ENCODE data around the gene DTX1. TPM values are rescaled to one million over a fixed set of nuclear protein-coding genes. Genes with fewer than 3 reads are reported as not detected.
A peak's percentile ranks its signal among the peaks of the same experiment; 100 is the strongest.
"Not testable (repeated sequence)": the region's sequence is repeated elsewhere in the genome, so short reads cannot be mapped to it uniquely, and the experiment has no call there.

Gene DTX1
- total RNA-seq, 1 experiment from 2014 or later, result 2.5 TPM

DNA sequence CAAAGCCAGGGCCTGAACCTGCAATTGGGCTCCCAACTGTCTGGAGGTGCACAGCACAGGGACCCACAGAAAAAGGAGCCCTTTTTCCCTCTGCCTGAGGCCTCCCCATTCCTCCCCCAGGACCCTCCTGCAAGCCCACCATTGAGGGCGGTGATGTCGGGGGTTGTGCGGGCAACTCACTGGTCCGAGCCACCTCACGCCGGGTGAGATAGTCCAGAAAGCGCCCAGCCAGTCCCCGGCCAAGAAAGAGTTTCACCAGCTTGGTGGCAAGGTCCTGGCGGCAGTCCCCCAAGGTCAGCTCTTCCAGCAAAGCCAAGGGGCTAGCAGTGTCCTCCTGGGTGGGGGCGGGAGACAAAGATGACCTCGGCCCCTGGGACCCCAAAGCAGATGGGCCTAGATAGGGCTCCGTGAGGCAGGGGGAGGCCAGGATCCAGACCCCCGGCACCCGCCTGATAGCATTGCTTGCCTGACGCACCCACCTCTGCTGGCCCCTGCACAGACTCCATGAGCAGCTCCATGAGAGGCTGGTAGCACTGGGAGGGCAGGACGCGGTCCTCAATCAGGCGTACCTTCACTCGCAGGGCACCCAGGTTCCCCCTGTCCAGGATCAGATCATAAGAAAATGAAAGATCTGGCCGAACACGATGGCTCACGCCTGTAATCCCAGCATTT is 59.1 kb downstream of the DTX1 start:
- no peaks in the 10 kb centered on the region; the same call in 1 of the 2 replicates for H3K27me3 ChIP-seq (ENCODE audit: control insufficient read depth, insufficient read depth, low read length)
- no peaks in the 10 kb centered on the region for H3K36me3 ChIP-seq (replicated peaks; ENCODE audit: control insufficient read depth, insufficient read depth, low read length)
- H3K4me3 ChIP-seq (ENCODE audit: insufficient read depth, low read depth, low read length), result no peak overlapping the region
- DNase-seq, result no peak

GRCh38 chr12:113116875-113117274 is 60.3 kb downstream of the DTX1 start:
- Histone ChIP-seq H3K36me3 (replicated peaks; ENCODE audit: control insufficient read depth, insufficient read depth, low read length) (no peaks in the 10 kb centered on the region), H3K27me3 (ENCODE audit: control insufficient read depth, insufficient read depth, low read length) (no peaks in the 10 kb centered on the region), H3K4me3 (ENCODE audit: insufficient read depth, low read depth, low read length) (no peak overlapping the region)
- peak; percentile 57 for DNase-seq

- not testable (repeated sequence) for DNase-seq
Measured at GRCh38 chr12:113117684-113118083, 61.2 kb downstream of the DTX1 start.

GRCh38 chr12:113118142-113118541 is 61.6 kb downstream of the DTX1 start:
- no peaks in the 10 kb centered on the region for H3K36me3 ChIP-seq (replicated peaks; ENCODE audit: control insufficient read depth, insufficient read depth, low read length)
- H3K27me3 ChIP-seq (ENCODE audit: control insufficient read depth, insufficient read depth, low read length), result no peaks in the 10 kb centered on the region
- DNase-seq, result no peak
- H3K4me3 ChIP-seq (ENCODE audit: insufficient read depth, low read depth, low read length), result no peak overlapping the region

More at GRCh38 chr12:113117684-113118083, 61.2 kb downstream of the DTX1 start:
- H3K4me3 ChIP-seq (ENCODE audit: insufficient read depth, low read depth, low read length); H3K36me3 ChIP-seq (replicated peaks; ENCODE audit: control insufficient read depth, insufficient read depth, low read length); H3K27me3 ChIP-seq (ENCODE audit: control insufficient read depth, insufficient read depth, low read length): not testable (repeated sequence)

DNA sequence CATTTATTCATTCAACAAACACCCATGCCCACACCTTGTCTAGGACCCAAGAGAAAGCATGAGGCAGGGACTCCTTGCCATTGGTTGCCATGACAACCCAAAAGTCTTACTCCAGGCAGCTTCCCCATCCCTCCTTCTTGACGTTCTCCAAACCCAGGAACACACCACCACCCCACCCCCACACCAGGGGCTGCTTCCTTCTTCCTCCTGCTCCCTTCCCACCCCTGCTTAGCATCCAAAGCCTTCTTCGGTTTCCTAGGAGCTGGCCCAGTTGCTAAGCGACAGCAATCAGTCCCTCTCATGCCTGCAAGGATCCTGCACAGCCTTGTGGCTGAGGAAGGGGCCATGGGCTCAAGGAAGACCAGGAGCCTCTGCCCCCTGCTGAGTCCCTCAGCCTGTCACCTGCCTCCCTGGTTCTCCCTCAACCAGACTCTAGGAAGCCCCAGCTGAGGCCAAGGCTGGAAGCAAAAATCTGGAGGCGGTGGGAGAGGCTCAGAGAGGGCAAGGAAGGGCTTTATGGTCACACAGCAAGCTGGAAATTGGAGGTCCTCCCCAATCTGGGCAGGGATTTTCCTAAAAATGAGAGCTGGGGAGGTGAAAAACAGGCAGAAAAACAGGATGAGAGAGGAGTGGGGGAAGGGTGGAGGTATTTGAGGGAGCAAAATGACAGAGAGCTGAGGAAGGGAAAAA is 63.6 kb downstream of the DTX1 start:
- no peak overlapping the region for H3K4me3 ChIP-seq (ENCODE audit: insufficient read depth, low read depth, low read length)
- no peaks in the 10 kb centered on the region for H3K27me3 ChIP-seq (ENCODE audit: control insufficient read depth, insufficient read depth, low read length)
- DNase-seq, result peak; percentile 58
- no peaks in the 10 kb centered on the region for H3K36me3 ChIP-seq (replicated peaks; ENCODE audit: control insufficient read depth, insufficient read depth, low read length)

- DNase-seq, result no peak
- Histone ChIP-seq H3K4me3 (ENCODE audit: insufficient read depth, low read depth, low read length) (no peak overlapping the region), H3K27me3 (ENCODE audit: control insufficient read depth, insufficient read depth, low read length) (no peaks in the 10 kb centered on the region), H3K36me3 (replicated peaks; ENCODE audit: control insufficient read depth, insufficient read depth, low read length) (no peaks in the 10 kb centered on the region)
Measured at GRCh38 chr12:113120670-113121370, 64.3 kb downstream of the DTX1 start.

GRCh38 chr12:113127791-113128199 is 71.3 kb downstream of the DTX1 start:
- H3K36me3 ChIP-seq (replicated peaks; ENCODE audit: control insufficient read depth, insufficient read depth, low read length), result no peaks in the 10 kb centered on the region
- H3K4me3 ChIP-seq (ENCODE audit: insufficient read depth, low read depth, low read length), result no peak overlapping the region
- H3K27me3 ChIP-seq (ENCODE audit: control insufficient read depth, insufficient read depth, low read length), result no peaks in the 10 kb centered on the region; the same call in 1 of the 2 replicates
- peak; percentile 52 for DNase-seq

GRCh38 chr12:113128802-113129663 is 72.5 kb downstream of the DTX1 start:
- DNase-seq, result no peak
- H3K4me3 ChIP-seq (ENCODE audit: insufficient read depth, low read depth, low read length), result no peak overlapping the region
- H3K36me3 ChIP-seq (replicated peaks; ENCODE audit: control insufficient read depth, insufficient read depth, low read length), result no peaks in the 10 kb centered on the region
- no peaks in the 10 kb centered on the region; the same call in 1 of the 2 replicates for H3K27me3 ChIP-seq (ENCODE audit: control insufficient read depth, insufficient read depth, low read length)

- Histone ChIP-seq H3K36me3 (replicated peaks; ENCODE audit: control insufficient read depth, insufficient read depth, low read length) (no peaks in the 10 kb centered on the region), H3K27me3 (ENCODE audit: control insufficient read depth, insufficient read depth, low read length) (peaks cover 3% of the 10 kb centered on the region), H3K4me3 (ENCODE audit: insufficient read depth, low read depth, low read length) (no peak overlapping the region)
- no peak for DNase-seq
Measured at GRCh38 chr12:113129664-113130456, 73.3 kb downstream of the DTX1 start.

DNA sequence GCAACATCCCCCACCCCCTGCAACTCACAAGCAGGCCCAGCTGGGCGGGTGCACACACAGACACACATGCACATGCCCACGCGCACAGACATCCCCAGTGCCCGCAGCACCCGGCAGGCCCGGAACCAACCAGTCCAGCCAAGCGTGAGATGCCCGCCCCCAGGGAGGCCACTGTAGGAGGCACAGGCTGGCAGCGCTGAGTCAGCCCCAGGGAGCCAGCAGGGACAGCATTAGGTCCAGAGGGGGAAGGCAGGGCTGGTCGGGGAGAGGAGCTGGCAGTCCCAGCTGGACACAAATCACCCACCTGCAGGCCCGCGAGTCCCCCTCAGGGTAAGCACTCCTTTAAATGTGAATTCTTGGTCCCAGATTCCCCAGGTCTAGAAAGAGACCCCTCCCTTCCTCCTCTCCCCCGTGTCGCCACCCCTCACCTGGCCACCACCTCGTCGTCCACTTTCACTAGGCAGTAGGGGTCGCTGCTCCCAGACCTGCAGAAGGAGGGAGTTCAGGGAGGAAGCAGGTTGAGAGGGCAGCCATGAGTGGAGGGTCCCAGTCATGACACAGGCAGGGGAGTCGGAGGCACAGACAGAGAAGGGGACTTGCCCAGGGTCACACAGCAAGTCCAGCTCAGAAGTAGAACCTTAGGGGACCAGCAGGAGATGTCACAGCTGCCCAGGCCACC is 74.1 kb downstream of the DTX1 start:
- Histone ChIP-seq H3K36me3 (replicated peaks; ENCODE audit: control insufficient read depth, insufficient read depth, low read length) (no peaks in the 10 kb centered on the region), H3K27me3 (ENCODE audit: control insufficient read depth, insufficient read depth, low read length) (peaks cover 9% of the 10 kb centered on the region), H3K4me3 (ENCODE audit: insufficient read depth, low read depth, low read length) (no peak overlapping the region)
- DNase-seq, result peak; percentile 91

DNA sequence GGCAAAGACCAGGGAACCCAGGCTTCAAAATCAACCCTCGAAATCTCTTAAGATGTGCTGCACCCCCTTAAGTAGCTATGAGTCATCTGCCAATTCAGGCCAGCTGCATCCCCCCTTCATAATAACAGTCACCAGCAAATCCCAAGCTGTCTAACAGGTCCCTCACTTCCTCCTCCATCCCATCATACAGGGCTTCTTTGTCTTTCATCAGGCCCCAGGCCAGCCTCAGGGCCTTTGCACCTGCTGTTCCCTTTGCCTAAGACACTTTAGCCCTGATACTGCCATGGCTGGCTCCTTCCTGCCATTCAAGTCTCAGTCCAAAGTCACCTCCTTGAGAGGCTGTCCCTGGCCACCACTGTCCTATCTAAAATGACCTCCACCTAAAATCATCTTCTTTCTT is 75.0 kb downstream of the DTX1 start:
- no peak for DNase-seq
- Histone ChIP-seq H3K36me3 (replicated peaks; ENCODE audit: control insufficient read depth, insufficient read depth, low read length) (no peaks in the 10 kb centered on the region), H3K27me3 (ENCODE audit: control insufficient read depth, insufficient read depth, low read length) (peaks cover 10% of the 10 kb centered on the region), H3K4me3 (ENCODE audit: insufficient read depth, low read depth, low read length) (no peak overlapping the region)

- Histone ChIP-seq H3K36me3 (replicated peaks; ENCODE audit: control insufficient read depth, insufficient read depth, low read length) (no peaks in the 10 kb centered on the region), H3K27me3 (ENCODE audit: control insufficient read depth, insufficient read depth, low read length) (peaks cover 10% of the 10 kb centered on the region), H3K4me3 (ENCODE audit: insufficient read depth, low read depth, low read length) (no peak overlapping the region)
- DNase-seq, result peak; percentile 26
Measured at GRCh38 chr12:113133036-113133435, 76.5 kb downstream of the DTX1 start.

DNA sequence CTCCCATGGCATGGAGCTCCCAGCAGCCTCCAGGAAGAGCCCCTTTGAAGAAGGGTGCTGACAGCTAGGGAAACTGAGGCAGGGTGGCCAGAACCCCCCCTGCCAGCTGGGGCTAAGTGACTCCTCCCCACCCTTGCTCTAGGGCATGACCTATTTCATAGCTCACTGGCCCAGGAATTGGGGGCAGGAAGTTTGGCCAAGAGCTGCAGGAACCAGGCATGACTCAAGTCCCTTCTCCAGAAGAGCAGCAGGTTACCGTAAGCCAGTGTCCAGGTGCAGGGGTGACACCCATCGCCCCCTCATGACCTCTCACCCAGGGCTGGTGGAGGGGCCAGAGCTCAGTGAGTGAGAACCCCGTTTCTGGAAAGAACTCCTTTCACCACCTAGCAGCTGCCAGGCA is 77.1 kb downstream of the DTX1 start:
- no peaks in the 10 kb centered on the region for H3K36me3 ChIP-seq (replicated peaks; ENCODE audit: control insufficient read depth, insufficient read depth, low read length)
- H3K27me3 ChIP-seq (ENCODE audit: control insufficient read depth, insufficient read depth, low read length), result peaks cover 10% of the 10 kb centered on the region
- H3K4me3 ChIP-seq (ENCODE audit: insufficient read depth, low read depth, low read length), result no peak overlapping the region
- peak; percentile 26 for DNase-seq

Data from H7 (cell line).